Measurements from ENCODE around the gene LRIG3.

DNA sequence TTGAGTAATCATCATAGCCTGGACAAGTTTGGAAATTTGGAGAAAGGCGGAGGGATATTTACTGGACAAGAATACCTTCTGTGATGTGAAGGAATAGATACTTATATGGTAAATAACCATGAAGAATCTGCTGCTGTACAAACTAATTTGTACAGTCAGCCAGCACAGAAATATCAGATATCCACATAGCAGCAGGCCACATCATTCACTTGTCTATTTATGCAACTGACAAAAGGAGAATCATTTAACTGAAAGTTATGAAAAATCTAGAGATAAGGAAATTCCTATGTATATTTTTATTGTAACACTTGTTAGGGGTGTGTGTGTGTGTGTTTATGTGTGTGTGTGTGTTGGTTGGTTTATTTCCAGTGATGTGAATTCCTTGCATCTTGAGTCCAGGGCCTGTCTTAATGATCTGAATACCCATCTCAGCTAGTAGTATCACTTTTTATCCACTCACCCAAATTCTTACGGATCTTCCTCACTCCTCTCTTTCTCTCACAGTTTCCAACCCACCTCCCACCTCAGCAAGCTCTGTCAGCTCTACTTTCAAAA is 10.5 kb upstream of the LRIG3 start:
- TF ChIP-seq, protein P1, sequence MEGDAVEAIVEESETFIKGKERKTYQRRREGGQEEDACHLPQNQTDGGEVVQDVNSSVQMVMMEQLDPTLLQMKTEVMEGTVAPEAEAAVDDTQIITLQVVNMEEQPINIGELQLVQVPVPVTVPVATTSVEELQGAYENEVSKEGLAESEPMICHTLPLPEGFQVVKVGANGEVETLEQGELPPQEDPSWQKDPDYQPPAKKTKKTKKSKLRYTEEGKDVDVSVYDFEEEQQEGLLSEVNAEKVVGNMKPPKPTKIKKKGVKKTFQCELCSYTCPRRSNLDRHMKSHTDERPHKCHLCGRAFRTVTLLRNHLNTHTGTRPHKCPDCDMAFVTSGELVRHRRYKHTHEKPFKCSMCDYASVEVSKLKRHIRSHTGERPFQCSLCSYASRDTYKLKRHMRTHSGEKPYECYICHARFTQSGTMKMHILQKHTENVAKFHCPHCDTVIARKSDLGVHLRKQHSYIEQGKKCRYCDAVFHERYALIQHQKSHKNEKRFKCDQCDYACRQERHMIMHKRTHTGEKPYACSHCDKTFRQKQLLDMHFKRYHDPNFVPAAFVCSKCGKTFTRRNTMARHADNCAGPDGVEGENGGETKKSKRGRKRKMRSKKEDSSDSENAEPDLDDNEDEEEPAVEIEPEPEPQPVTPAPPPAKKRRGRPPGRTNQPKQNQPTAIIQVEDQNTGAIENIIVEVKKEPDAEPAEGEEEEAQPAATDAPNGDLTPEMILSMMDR (IDR thresholded peaks at IDR 0.05): no peak
- TF ChIP-seq POLR2A (IDR thresholded peaks at IDR 0.05): no peak

All from heart left ventricle (tissue), 13 donors.